HG03045 (cell line): ENCODE data around the gene TMEM53.
"Not testable (repeated sequence)": the region's sequence is repeated elsewhere in the genome, so short reads cannot be mapped to it uniquely, and the experiment has no call there.

Source experiments
- ATAC-seq: cut with Tn5 transposase; IDR thresholded peaks from one replicate; pipeline ENCODE4 v1.9.1; 2021; ENCODE audit warnings: mild to moderate bottlenecking, moderate library complexity; ENCODE audit not compliant: unreplicated experiment

The TMEM53 gene

GRCh38 chr1:44674113-44675000, at the start of gene TMEM53, which contains the start of gene ARMH1:
TMEM53 (minus strand) TSS chr1:44674481; CDS start chr1:44674391, 90 bp downstream.
ARMH1 (plus strand) TSS chr1:44674714; CDS start chr1:44689698, 14,984 bp downstream.
- peak; percentile 92 for ATAC-seq

- ATAC-seq, result no peak
Observed at GRCh38 chr1:44723496-44724295, 49.4 kb upstream of the TMEM53 start.

DNA sequence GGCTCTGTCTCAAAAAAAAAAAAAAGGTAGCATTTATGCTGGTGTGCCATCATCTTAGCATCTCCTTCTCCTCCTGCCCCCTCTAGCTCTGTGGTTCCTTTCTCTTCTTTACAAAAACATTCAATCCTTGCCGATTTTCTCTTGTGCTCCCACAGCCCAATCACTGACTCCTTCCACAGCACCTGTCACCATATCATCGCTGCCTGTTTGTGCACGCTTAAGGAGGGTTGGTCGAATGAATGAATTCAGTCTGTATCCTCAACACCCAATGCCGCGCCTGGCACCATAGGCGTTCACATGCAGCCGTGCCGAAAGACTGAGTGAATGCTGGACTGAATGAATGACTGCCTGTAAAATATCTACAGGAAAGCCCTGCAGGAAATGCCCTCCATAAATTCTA, 48.8 kb upstream of the TMEM53 start:
- no peak for ATAC-seq

DNA sequence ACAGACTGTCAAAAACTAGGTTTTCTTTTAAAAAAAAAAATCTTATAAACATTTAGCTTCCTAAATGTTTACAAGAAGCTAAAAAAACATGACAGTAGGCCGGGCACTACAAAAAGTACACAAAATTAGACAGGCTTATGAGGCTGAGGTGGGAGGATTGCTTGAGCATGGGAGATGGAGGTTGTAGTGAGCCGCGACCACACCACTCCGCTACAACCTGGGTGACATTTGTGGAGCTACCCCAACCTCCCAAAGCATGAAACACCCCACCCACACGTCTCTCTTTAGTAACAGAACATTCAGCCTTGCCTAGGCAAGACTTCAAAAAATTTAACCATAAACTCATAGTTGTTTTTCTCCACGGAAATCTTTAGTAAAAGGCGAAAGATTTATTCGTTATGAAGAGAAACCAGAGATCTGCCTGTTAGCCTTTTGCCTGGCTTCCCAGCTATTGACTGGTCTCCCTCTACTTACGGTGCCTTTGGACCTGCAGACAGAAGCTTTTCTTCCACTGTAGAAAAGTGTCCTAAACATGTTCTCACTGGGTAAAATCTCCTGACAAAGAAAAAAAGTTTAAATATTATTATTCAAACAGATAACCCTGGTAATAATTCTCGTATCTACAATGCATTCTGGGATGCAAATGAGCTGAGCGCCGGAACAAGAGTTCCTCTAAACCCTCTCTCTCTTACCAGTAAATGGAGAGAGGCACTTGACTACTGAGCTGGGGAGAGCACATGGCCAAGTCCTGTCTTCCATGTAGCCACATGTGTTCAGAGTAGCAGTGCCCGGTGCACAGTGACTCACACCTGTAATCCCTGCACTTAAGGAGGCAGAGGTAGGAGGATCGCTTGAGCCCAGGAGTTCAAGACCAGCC, 47.4 kb upstream of the TMEM53 start:
- ATAC-seq, result peak; percentile 76

- ATAC-seq, result no peak
Observed at GRCh38 chr1:44720281-44720680, 46.0 kb upstream of the TMEM53 start.

GRCh38 chr1:44719318-44719717, 45.0 kb upstream of the TMEM53 start:
- no peak for ATAC-seq

DNA sequence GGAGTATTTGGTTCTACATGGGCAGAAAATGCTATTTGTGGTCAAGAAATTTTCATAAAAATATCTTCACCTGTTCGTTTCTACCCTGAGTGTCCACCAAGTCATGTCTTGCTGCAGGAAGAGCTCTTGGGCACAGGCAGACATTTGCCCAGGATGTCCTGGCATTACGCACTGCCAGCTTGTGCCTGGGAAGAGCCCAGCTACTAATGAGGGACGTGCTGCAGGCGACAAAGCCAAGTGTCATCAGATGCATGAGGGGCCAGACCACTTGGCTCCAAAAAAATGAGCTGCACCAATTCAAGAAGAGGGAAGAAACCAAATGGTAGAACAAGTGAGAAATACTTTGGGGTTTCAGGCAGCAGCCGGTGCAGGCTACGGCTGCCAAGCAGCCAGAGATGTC, 43.8 kb upstream of the TMEM53 start:
- no peak for ATAC-seq

DNA sequence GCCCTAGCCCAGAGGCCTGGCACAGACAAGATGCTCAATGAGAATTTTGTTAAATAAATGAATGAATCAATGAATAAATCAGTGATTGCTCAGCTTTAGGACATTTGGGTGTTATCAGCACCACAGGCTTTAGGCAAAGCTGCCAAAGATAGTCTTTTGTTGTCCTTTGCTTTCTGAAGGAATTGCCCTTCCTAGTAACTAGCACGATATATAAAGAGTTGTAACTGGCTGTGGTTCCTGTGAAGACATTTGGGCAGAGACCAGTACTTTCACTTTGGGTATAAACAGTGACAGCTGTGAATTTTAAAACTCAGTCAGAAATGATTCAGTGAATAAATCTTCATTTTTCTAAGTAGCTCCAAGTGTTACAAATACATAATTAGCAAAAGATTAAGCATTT, 43.4 kb upstream of the TMEM53 start:
- no peak for ATAC-seq

- ATAC-seq, result no peak
Observed at GRCh38 chr1:44717156-44717555, 42.9 kb upstream of the TMEM53 start.

DNA sequence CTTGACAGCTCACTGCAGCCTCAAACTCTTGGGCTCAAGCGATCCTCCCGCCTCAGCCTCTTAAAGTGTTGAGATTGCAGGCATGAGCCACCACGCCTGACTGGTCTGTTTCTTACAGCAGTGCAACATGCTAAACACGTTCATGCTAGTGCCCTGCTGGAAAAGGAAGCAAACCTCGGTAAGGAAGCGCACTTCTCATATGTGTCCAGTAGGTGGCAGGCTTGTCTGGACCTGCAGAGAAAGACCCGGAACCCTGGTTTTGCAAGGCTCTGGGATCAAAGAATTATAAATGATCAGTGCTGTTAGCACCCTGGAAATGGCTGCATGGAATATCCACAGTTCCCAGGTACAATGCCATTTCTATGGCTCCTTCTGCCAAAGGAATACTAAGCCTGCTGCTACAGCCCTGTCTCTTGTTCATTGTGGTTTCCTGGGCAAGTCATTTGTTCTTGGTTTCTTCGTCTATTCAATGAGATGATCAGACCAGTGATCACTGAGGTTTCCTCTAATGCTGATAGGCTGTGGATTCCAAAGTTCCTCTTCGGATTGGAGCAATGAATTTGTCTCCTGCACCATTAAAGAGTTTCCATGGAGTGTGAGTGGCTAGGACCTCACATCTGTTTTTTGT, 40.8 kb upstream of the TMEM53 start:
- no peak for ATAC-seq

DNA sequence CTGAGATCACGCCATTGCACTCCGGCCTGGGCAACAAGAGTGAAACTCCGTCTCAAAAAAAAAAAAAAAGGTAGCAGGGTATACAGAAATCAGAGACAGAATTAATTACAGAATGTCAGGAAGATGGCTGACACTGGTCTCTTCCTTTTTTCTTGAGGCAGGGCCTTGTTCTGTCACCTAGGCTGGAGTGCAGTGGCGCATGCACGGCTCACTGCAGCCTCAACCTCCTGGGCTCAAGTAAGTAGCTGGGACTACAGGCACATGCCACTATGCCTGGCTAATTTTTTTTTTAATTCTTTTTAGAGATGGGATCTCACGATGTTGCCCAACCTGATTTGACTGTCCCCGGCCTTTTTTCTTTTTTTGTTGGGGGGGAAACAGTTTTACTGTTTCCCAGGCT, 40.3 kb upstream of the TMEM53 start:
- ATAC-seq, result no peak

DNA sequence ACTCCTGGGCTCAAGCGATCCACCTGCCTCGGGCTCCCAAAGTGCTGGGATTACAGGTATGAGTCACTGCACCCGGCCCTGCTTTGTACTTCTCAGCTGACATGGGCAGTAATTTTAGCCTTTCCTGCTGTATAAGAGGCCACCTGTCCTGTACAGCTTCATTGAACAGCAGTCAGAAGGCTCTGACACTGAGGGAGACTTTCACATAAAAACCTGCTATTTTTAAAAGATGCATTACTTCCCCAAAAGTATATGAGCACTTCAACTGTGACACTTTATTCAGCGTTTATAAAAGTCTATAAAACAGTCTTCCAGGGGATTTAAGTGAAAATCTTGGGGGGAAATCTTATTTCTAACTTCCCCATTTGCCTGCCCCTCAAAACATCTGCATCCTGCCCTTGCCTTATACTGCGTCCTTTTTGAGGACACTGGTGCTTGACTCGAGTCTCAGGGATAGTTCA, 39.1 kb upstream of the TMEM53 start:
- ATAC-seq, result no peak

GRCh38 chr1:44707959-44708831, 33.9 kb upstream of the TMEM53 start:
- no peak for ATAC-seq

- no peak for ATAC-seq
Observed at GRCh38 chr1:44707112-44707881, 33.0 kb upstream of the TMEM53 start.

GRCh38 chr1:44705938-44706337, 31.7 kb upstream of the TMEM53 start:
- no peak for ATAC-seq

- ATAC-seq, result no peak
Observed at GRCh38 chr1:44705470-44705869, 31.2 kb upstream of the TMEM53 start.

DNA sequence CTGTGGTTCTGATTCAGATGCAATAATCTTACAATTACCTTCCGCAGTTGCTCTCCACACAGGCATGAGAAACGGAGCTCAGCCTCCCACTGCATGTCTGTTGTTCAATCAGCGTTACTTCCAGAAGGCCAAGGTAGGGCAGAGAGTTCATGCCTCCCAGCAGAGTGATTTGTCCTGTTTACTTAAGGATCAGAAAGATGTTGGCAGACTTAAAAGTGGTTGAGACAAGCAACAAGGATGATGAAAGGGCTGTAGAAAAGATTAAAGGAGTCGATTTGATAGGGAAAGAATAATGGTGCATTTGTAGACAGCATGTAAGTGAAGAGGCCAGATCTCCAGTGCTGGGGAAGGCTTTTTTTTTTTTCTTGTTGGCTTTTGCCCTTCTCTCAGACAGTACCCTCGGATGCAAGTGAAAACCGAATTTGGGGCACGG, 26.9 kb upstream of the TMEM53 start:
- no peak for ATAC-seq

- ATAC-seq, result no peak
Observed at GRCh38 chr1:44700573-44700972, 26.3 kb upstream of the TMEM53 start.

DNA sequence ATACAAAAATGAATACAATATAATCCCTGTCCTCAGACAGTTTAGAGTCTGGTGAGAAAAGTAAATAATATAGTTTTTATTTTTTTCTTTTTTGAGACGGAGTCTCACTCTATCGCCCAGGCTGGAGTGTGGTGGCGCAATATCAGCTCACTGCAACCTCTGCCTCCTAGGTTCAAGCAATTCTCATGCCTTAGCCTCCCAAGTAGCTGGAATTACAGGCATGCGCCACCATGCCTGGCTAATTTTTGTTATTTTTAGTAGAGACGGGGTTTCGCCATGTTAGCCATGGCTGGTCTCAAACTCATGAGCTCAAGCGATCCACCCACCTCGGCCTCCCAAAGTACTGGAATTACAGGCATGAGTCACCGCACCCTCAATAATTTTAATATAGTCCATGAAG, 25.1 kb upstream of the TMEM53 start:
- ATAC-seq, result not testable (repeated sequence)
